HG02798 (cell line): ENCODE results near the gene SIGLEC1.

ENCODE experiments used
- ATAC-seq: cut with Tn5 transposase; IDR thresholded peaks from one replicate; pipeline ENCODE4 v1.9.1; 2021; ENCODE audit warnings: mild to moderate bottlenecking; ENCODE audit not compliant: unreplicated experiment, poor library complexity

SIGLEC1 gene

DNA sequence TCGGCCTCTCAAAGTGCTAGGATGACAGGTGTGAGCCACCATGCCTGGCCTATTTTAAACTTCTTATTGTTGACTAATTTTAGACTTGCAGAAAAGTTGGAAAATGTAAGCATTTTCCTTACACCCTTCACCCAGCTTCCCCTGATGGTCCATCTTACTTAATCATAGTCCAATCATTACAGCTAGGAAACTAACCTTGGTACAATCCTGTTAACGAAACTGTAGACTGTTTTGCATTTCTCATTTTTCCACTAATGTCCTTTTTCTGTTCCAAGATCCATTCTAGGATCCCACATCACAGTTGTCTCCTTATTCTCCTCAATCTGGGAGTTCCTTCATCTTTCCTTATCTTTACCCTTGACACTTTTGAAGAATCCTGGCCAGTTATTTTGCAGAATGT lies 48.5 kb downstream of the SIGLEC1 start:
- no peak for ATAC-seq

DNA sequence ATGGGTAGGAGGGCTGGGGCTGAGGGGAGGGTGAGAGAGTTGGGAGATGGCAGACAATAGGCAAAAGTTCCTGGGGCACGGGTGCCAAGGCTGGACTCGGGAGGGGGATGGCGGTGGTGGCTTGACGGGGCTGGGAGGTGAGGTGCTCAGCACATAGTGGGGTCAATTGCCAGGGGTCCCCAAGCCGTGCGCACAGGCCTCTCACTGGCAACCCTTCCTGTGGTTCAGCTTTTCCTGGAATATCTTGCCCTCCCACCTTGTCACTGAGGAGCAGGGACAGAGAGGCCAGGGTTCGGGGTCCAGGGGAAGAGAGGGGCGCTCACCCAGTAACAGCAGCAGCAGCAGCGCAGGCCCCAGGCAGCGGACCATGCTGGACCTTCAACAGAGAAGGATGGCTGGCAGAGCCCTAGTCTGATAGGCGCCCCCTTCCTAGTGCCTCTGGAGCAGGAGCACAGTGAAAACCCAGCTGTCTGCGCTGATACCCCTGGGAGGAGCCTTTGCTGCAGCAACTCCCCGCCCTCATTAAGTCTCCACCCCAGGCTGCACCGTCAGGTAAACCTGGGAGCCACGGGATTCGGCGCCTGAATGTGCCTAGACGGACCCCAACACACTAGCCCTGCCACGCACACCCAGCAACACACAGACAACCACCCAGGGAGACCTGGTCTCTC lies 49.2 kb downstream of the SIGLEC1 start, which contains the start of gene GFRA4:
TSS of gene GFRA4 (minus strand) at position 369 of the 671 bp plus-strand sequence. CDS start at position 369, 0 bp downstream.
- no peak for ATAC-seq
